ENCODE measurements around the gene MKI67. TPM values are rescaled to one million over a fixed set of nuclear protein-coding genes. Genes with fewer than 3 reads are reported as not detected.

MKI67 gene
- total and polyA plus RNA-seq, 9 of the 15 experiments (the other 6 are each of a cell fraction or from before 2014, with no cell fraction given): 11.8 to 86.5 (median 36.0) TPM

GRCh38 chr10:128121750-128122412, 4.3 kb downstream of the MKI67 start (continued):
- TF ChIP-seq ZBTB40 (IDR thresholded peaks at IDR 0.05) (no peak), ZBTB40 (CRISPR knock-in tag; IDR thresholded peaks at IDR 0.05) (no peak), ARID4B (CRISPR knock-in tag; IDR thresholded peaks at IDR 0.05) (no peak), E2F8 (IDR thresholded peaks at IDR 0.05; ENCODE audit: low read depth, partially characterized antibody) (no peak), ZNF740 (CRISPR knock-in tag; IDR thresholded peaks at IDR 0.05) (no peak), ZNF740 (tag; IDR thresholded peaks at IDR 0.05) (no peak)

Data from K562 (cell line).